Measurements from ENCODE around the gene SIGLEC9.

The SIGLEC9 gene

DNA sequence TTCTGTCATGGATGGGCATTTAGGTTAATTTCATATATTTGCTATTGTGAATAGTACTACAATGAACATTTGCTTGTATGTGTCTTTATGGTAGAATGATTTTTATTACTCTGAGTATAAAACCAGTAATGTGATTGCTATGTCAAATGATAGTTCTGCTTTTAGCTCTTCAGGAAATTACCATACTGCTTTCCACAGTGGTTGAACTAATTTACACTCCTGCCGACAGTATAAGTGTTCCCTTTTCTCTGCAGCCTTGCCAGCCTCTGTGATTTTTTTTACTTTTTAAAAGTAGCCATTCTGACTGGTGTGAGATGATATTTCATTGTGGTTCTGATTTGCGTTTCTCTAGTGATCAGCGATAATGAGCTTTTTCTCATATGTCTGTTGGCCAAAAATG, 23.9 kb downstream of the SIGLEC9 start:
- no CpG with 5 or more reads among the region's 3 CpGs for WGBS (ENCODE audit: extremely low coverage, insufficient coverage, insufficient read length)
- Histone ChIP-seq H3K23ac (ENCODE audit: low read length) (no peak overlapping the region), H3K27ac (ENCODE audit: low read depth, low read length) (no peak overlapping the region), H3K9me3 (ENCODE audit: insufficient read depth, low read depth, low read length) (no peaks in the 10 kb centered on the region), H2BK5ac (ENCODE audit: low read depth, low read length, poor library complexity) (no peak overlapping the region), H4K91ac (ENCODE audit: low read depth, low read length) (no peak overlapping the region), H3K4me3 (ENCODE audit: low read depth, low read length) (no peak overlapping the region), H4K8ac (ENCODE audit: low read depth, low read length) (no peak overlapping the region), H3K14ac (ENCODE audit: low read length) (no peak overlapping the region), H3K9ac (ENCODE audit: low read length) (no peak overlapping the region), H3K79me2 (ENCODE audit: control insufficient read depth, insufficient read depth, low read length, poor library complexity) (no peaks in the 10 kb centered on the region), H2AK5ac (ENCODE audit: low read length) (no peak overlapping the region), H3K4me1 (ENCODE audit: control insufficient read depth in 1 of 2, insufficient read depth in 2 of 2, low read length in 2 of 2) (peaks cover 0 to 2% of the 10 kb centered on the region in 2 experiments), H2BK12ac (ENCODE audit: low read length) (no peak overlapping the region), H3K27me3 (ENCODE audit: insufficient read depth, low read length) (no peaks in the 10 kb centered on the region), H3K36me3 (ENCODE audit: control insufficient read depth in 1 of 2, insufficient read depth in 2 of 2, low read length in 2 of 2) (no peaks in the 10 kb centered on the region), H3K79me1 (ENCODE audit: low read length) (no peaks in the 10 kb centered on the region), H3K4me2 (ENCODE audit: low read length) (no peak overlapping the region), H2AFZ (ENCODE audit: insufficient read depth, low read length, poor library complexity) (no peak overlapping the region), H3K18ac (ENCODE audit: low read length) (no peak overlapping the region), H4K12ac (ENCODE audit: low read depth, low read length) (no peak overlapping the region), H2BK120ac (ENCODE audit: insufficient read depth, low read length, poor library complexity) (no peak overlapping the region), H3K4ac (ENCODE audit: low read depth, low read length) (no peak overlapping the region)
- DNase-seq, result no peak

DNA sequence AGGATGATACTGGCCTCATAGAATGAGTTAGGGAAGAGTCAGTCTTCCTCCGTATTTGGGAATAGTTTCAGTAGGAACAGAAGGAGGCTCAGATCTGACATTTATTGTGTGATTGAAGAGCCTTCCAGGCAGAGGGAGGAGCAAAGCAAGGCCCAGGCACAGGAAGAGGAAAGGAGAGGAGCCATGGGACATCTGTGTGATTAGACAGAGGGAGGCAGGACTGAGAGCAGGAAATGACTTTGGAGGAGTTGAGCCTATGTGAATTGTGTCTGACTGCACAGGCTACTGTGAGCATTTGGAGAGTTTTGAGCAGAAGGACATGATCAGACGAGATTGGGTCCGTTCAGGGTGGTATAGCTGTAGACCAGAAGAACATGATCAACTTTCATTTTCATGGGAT, 25.9 kb downstream of the SIGLEC9 start:
- no peak overlapping the region for H2AK5ac ChIP-seq (ENCODE audit: low read length)
- H3K18ac ChIP-seq (ENCODE audit: low read length), result no peak overlapping the region
- H3K79me1 ChIP-seq (ENCODE audit: low read length), result no peaks in the 10 kb centered on the region
- no peaks in the 10 kb centered on the region for H3K9me3 ChIP-seq (ENCODE audit: insufficient read depth, low read depth, low read length)
- H3K79me2 ChIP-seq (ENCODE audit: control insufficient read depth, insufficient read depth, low read length, poor library complexity), result no peaks in the 10 kb centered on the region
- H3K4me1 ChIP-seq (ENCODE audit: control insufficient read depth in 1 of 2, insufficient read depth in 2 of 2, low read length in 2 of 2), result no peaks in the 10 kb centered on the region
- no CpG with 5 or more reads among the region's 3 CpGs for WGBS (ENCODE audit: extremely low coverage, insufficient coverage, insufficient read length)
- H3K23ac ChIP-seq (ENCODE audit: low read length), result no peak overlapping the region
- H3K4me3 ChIP-seq (ENCODE audit: low read depth, low read length), result no peak overlapping the region
- H2AFZ ChIP-seq (ENCODE audit: insufficient read depth, low read length, poor library complexity), result no peak overlapping the region
- no peak overlapping the region for H3K4me2 ChIP-seq (ENCODE audit: low read length)
- no peak overlapping the region for H2BK120ac ChIP-seq (ENCODE audit: insufficient read depth, low read length, poor library complexity)
- H4K91ac ChIP-seq (ENCODE audit: low read depth, low read length), result no peak overlapping the region
- H3K27ac ChIP-seq (ENCODE audit: low read depth, low read length), result no peak overlapping the region
- H2BK12ac ChIP-seq (ENCODE audit: low read length), result no peak overlapping the region
- H3K36me3 ChIP-seq (ENCODE audit: control insufficient read depth in 1 of 2, insufficient read depth in 2 of 2, low read length in 2 of 2), result no peaks in the 10 kb centered on the region
- no peak overlapping the region for H3K14ac ChIP-seq (ENCODE audit: low read length)
- no peak overlapping the region for H3K9ac ChIP-seq (ENCODE audit: low read length)
- H4K12ac ChIP-seq (ENCODE audit: low read depth, low read length), result no peak overlapping the region
- no peaks in the 10 kb centered on the region for H3K27me3 ChIP-seq (ENCODE audit: insufficient read depth, low read length)
- H3K4ac ChIP-seq (ENCODE audit: low read depth, low read length), result no peak overlapping the region
- no peak overlapping the region for H2BK5ac ChIP-seq (ENCODE audit: low read depth, low read length, poor library complexity)
- no peak overlapping the region for H4K8ac ChIP-seq (ENCODE audit: low read depth, low read length)
- no peak for DNase-seq

DNA sequence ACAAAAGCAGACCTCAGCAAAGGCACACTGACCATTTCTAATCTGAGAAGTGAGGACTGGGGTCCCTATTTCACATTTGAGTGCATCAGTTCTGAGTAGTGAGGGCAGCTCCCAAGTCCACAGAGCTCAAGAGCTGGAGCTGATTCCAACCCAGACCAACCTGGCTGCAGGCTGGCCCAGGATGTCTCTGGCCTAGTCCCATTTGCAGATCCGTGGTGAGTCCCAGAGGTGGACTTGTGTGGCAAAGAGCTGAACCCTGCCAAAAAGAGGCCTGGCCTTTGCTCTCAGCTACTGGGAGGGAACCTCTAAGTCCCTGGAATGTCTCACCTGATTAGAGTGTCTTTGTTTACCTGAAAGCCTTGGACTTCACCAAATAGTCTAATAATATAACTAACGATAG, 32.0 kb downstream of the SIGLEC9 start:
- no peak overlapping the region for H4K12ac ChIP-seq (ENCODE audit: low read depth, low read length)
- no peak for DNase-seq
- H3K27me3 ChIP-seq (ENCODE audit: insufficient read depth, low read length), result no peaks in the 10 kb centered on the region
- no peak overlapping the region for H3K4me2 ChIP-seq (ENCODE audit: low read length)
- no peak overlapping the region for H3K14ac ChIP-seq (ENCODE audit: low read length)
- H3K79me1 ChIP-seq (ENCODE audit: low read length), result no peaks in the 10 kb centered on the region
- no peak overlapping the region for H3K27ac ChIP-seq (ENCODE audit: low read depth, low read length)
- no peak overlapping the region for H3K9ac ChIP-seq (ENCODE audit: low read length)
- H2BK12ac ChIP-seq (ENCODE audit: low read length), result no peak overlapping the region
- no peak overlapping the region for H3K4ac ChIP-seq (ENCODE audit: low read depth, low read length)
- no peak overlapping the region for H3K4me3 ChIP-seq (ENCODE audit: low read depth, low read length)
- no peaks in the 10 kb centered on the region for H3K79me2 ChIP-seq (ENCODE audit: control insufficient read depth, insufficient read depth, low read length, poor library complexity)
- no peaks in the 10 kb centered on the region for H3K36me3 ChIP-seq (ENCODE audit: control insufficient read depth in 1 of 2, insufficient read depth in 2 of 2, low read length in 2 of 2)
- no peak overlapping the region for H3K18ac ChIP-seq (ENCODE audit: low read length)
- no peak overlapping the region for H2AK5ac ChIP-seq (ENCODE audit: low read length)
- H2BK5ac ChIP-seq (ENCODE audit: low read depth, low read length, poor library complexity), result no peak overlapping the region
- H2AFZ ChIP-seq (ENCODE audit: insufficient read depth, low read length, poor library complexity), result no peak overlapping the region
- H4K8ac ChIP-seq (ENCODE audit: low read depth, low read length), result no peak overlapping the region
- no peak overlapping the region for H2BK120ac ChIP-seq (ENCODE audit: insufficient read depth, low read length, poor library complexity)
- H4K91ac ChIP-seq (ENCODE audit: low read depth, low read length), result no peak overlapping the region
- no CpG with 5 or more reads among the region's 2 CpGs for WGBS (ENCODE audit: extremely low coverage, insufficient coverage, insufficient read length)
- no peaks in the 10 kb centered on the region for H3K9me3 ChIP-seq (ENCODE audit: insufficient read depth, low read depth, low read length)
- peaks cover 0 to 2% of the 10 kb centered on the region in 2 experiments for H3K4me1 ChIP-seq (ENCODE audit: control insufficient read depth in 1 of 2, insufficient read depth in 2 of 2, low read length in 2 of 2)
- H3K23ac ChIP-seq (ENCODE audit: low read length), result no peak overlapping the region

DNA sequence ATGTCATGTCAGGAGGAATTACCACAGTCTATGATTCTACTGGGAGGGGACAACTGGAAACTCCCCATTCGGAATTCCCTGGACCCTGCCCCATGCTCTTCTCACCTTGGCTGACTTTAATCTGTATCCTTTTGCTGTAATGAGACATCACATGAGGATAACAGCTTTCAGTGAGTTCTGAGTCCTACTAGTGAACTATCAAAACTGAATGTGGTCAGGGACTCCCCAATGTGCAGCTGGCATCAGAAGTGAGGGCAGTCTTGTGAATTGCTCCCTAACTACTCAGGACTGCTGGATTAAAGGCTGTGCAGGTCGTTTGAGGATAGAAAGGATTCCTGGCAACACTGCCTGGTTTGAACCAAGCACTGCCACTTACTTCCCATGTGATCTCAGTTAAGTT, 32.6 kb downstream of the SIGLEC9 start:
- no peak overlapping the region for H4K12ac ChIP-seq (ENCODE audit: low read depth, low read length)
- H3K27me3 ChIP-seq (ENCODE audit: insufficient read depth, low read length), result no peaks in the 10 kb centered on the region

More for the DNA sequence above, 32.6 kb downstream of the SIGLEC9 start:
- Histone ChIP-seq H2AFZ (ENCODE audit: insufficient read depth, low read length, poor library complexity) (no peak overlapping the region), H3K14ac (ENCODE audit: low read length) (no peak overlapping the region), H3K4ac (ENCODE audit: low read depth, low read length) (no peak overlapping the region), H2BK12ac (ENCODE audit: low read length) (no peak overlapping the region), H2AK5ac (ENCODE audit: low read length) (no peak overlapping the region), H2BK5ac (ENCODE audit: low read depth, low read length, poor library complexity) (no peak overlapping the region), H3K23ac (ENCODE audit: low read length) (no peak overlapping the region), H3K79me2 (ENCODE audit: control insufficient read depth, insufficient read depth, low read length, poor library complexity) (no peaks in the 10 kb centered on the region), H4K91ac (ENCODE audit: low read depth, low read length) (no peak overlapping the region), H3K36me3 (ENCODE audit: control insufficient read depth in 1 of 2, insufficient read depth in 2 of 2, low read length in 2 of 2) (no peaks in the 10 kb centered on the region), H4K8ac (ENCODE audit: low read depth, low read length) (no peak overlapping the region), H3K79me1 (ENCODE audit: low read length) (no peaks in the 10 kb centered on the region), H3K27ac (ENCODE audit: low read depth, low read length) (no peak overlapping the region), H3K4me2 (ENCODE audit: low read length) (no peak overlapping the region), H3K4me1 (ENCODE audit: control insufficient read depth in 1 of 2, insufficient read depth in 2 of 2, low read length in 2 of 2) (peaks cover 0 to 2% of the 10 kb centered on the region in 2 experiments), H3K9ac (ENCODE audit: low read length) (no peak overlapping the region), H3K9me3 (ENCODE audit: insufficient read depth, low read depth, low read length) (no peaks in the 10 kb centered on the region), H2BK120ac (ENCODE audit: insufficient read depth, low read length, poor library complexity) (no peak overlapping the region), H3K4me3 (ENCODE audit: low read depth, low read length) (no peak overlapping the region), H3K18ac (ENCODE audit: low read length) (no peak overlapping the region)
- no CpG with 5 or more reads among the region's 2 CpGs for WGBS (ENCODE audit: extremely low coverage, insufficient coverage, insufficient read length)
- no peak for DNase-seq

All from trophoblast cell (in vitro differentiated cells and primary cell).